Right lobe of liver (tissue), 6 donors: Measurements from ENCODE around the gene APBB1IP. TPM values are rescaled to one million over a fixed set of nuclear protein-coding genes. Genes with fewer than 3 reads are reported as not detected.

Experiments used
- ATAC-seq, 4 donors: fragments of 200-7000 bp; cut with Tn5 transposase; one replicate each; pipeline ENCODE4 v1.9.1; 2020; ENCODE audit warnings: mild to moderate bottlenecking in 4 of 4, moderate library complexity in 4 of 4
- DNase-seq, 3 donors: peaks; one replicate each; pipeline ENCODE4 v3.0.0-alpha.2; 2020
- H3K27ac ChIP-seq, 3 donors: fragments of 200-600 bp; one replicate each; pipeline ENCODE4 v1.8.0; 2022
- H3K27me3 ChIP-seq, 2 donors: fragments of 200-600 bp; one replicate each; pipeline ENCODE4 v1.8.0; 2022
- H3K36me3 ChIP-seq, 4 donors: fragments of 200-600 bp; sonication (generic) in 1 of 4; one replicate each; pipeline versions ENCODE4 v1.5.1 to v1.8.0; 2017 to 2022; ENCODE audit warnings: control low read depth in 1 of 4
- H3K4me1 ChIP-seq, 4 donors: fragments of 200-600 bp; sonication (generic) in 1 of 4; one replicate each; pipeline versions ENCODE4 v1.5.1 to v1.8.0; 2017 to 2022; ENCODE audit warnings: control low read depth in 1 of 4
- H3K4me3 ChIP-seq, 3 donors: fragments of 200-600 bp; one replicate each; pipeline ENCODE4 v1.8.0; 2022
- H3K9me3 ChIP-seq, 4 donors: fragments of 200-600 bp; sonication (generic) in 1 of 4; one replicate each; pipeline versions ENCODE4 v1.5.1 to v1.8.0; 2017 to 2022; ENCODE audit warnings: control low read depth in 1 of 4
- POLR2A ChIP-seq: fragments of 450-650 bp; IDR thresholded peaks from one replicate; pipeline ENCODE4 v1.6.1; 2017; ENCODE audit warnings: antibody characterized with exemption, mild to moderate bottlenecking
- whole genome bisulfite sequencing: methylation state at CpG from one replicate; pipeline ENCODE4 v1.1.6; 2018; ENCODE audit warnings: low coverage, low lambda C conversion rate; ENCODE audit not compliant: insufficient coverage; ENCODE audit errors: missing lambda C conversion rate; 5-methylcytosine and 5-hydroxymethylcytosine counted together
- intact Hi-C, 2 donors: fragments of 100-400 bp; cut with DNase I; formaldehyde crosslinking; loops; one replicate each; pipeline versions ENCODE4 v1.11.2 to v1.14.1; 2022
- total RNA-seq, 6 experiments: library from RNA; depleted of rRNA in 2 of 6; stranded (reverse); fragments of >200 nt in 2 of 6; fragmentation: NEBNext Ultra II Directional in 3 of 6; extraction: Animal tissue kit (Norgen Biotek cat#: 25700) in 3 of 6; gene quantifications; one replicate each; pipeline versions ENCODE4 v1.1.0 to v1.2.4, GENCODE V29; 2016 to 2023
- TF ChIP-seq, protein P1 (sequence below), 4 donors: fragments of 200-600 bp in 3 of 4; fragments of 450-650 bp in 1 of 4; IDR thresholded peaks; one replicate each; pipeline versions ENCODE4 v1.5.1 to v1.8.0; 2016 to 2022; ENCODE audit warnings: antibody characterized with exemption in 4 of 4, mild to moderate bottlenecking in 2 of 4
- donor health status: DM: no; HTN: yes; CAD: no.
- donor health status: DM: no; HTN: no; CAD: no.
- donor health status: DM: no; HTN: no; CAD: no.
- donor health status: DM: no; HTN: yes; CAD: no.
- donor health status: DM: no; HTN: yes; CAD: no.

Gene APBB1IP
- total RNA-seq, 6 experiments from 2014 or later = 13.0 to 50.7 (median 16.5) TPM

DNA sequence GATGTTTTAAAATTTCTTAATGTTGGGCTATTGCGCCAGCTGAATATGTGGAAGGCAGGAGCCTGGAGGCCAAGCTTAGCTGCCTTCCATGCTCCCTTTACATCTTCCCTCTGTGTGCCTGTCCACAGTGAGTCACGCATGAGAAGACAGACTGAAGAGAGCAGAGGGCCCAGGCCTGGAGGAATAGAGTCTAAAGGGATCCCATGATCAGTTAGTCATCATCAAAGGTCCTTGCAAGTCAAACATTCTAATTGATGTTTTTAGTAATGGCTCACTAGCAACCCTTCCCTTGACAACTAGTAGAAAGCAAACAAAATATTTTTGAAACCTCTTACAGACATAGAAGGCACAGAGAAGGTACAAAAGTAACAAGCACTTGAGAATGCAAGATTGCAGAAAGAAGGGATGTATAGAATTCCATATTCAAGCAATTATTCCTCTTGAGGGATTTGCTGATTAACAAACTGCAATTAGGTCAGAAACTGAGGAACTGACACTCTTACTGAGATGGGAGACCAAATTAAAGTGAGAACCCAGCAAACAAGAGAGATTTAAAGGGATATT, 30.7 kb upstream of the APBB1IP start:
- peak in 1 of 4 donors; percentile 79 for ATAC-seq
- DNase-seq = no peak
- 86% methylated on average over 2 of the region's 2 CpGs for WGBS

DNA sequence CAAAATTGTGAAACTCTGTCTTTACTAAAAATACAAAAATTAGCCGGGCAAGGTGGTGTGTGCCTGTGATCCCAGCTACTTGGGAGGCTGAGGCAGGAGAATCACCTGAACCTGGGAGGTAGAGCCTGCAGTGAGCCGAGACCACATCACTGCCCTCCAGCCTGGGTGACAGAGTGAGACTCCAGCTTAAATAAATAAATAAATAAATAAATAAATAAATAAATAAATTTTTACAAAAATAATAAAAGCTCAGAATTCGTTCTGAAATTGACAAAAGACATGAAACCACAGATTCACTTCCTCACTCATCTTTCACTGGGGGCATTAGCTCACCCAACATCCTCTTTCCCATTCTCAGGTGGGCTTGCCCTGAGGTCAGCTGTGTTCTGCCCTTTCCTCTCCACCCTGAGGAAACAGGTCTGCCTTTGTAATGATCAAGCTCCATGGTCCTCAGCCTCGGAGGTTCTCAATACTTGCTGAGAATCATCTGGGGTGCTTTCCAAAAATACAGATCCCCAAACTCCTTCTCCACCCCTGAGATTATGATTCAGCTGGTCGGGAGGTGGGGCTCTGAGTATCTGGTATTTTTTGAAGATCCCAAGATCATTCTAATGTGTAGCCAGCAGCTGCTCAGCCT, 29.2 kb upstream of the APBB1IP start:
- WGBS = 65% methylated on average over 5 of the region's 5 CpGs
- ATAC-seq = no peak
- no peaks in the 10 kb centered on the region for H3K36me3 ChIP-seq

More for the DNA sequence above, 30.7 kb upstream of the APBB1IP start:
- H3K27me3 ChIP-seq = no peaks in the 10 kb centered on the region
- H3K27ac ChIP-seq = no peak overlapping the region
- H3K36me3 ChIP-seq = no peaks in the 10 kb centered on the region
- intact Hi-C loops = no loop called here
- TF ChIP-seq, protein P1, sequence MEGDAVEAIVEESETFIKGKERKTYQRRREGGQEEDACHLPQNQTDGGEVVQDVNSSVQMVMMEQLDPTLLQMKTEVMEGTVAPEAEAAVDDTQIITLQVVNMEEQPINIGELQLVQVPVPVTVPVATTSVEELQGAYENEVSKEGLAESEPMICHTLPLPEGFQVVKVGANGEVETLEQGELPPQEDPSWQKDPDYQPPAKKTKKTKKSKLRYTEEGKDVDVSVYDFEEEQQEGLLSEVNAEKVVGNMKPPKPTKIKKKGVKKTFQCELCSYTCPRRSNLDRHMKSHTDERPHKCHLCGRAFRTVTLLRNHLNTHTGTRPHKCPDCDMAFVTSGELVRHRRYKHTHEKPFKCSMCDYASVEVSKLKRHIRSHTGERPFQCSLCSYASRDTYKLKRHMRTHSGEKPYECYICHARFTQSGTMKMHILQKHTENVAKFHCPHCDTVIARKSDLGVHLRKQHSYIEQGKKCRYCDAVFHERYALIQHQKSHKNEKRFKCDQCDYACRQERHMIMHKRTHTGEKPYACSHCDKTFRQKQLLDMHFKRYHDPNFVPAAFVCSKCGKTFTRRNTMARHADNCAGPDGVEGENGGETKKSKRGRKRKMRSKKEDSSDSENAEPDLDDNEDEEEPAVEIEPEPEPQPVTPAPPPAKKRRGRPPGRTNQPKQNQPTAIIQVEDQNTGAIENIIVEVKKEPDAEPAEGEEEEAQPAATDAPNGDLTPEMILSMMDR (IDR thresholded peaks at IDR 0.05) = no peak
- TF ChIP-seq POLR2A = no peak
- no peaks in the 10 kb centered on the region for H3K4me1 ChIP-seq
- no peaks in the 10 kb centered on the region for H3K9me3 ChIP-seq
- no peak overlapping the region for H3K4me3 ChIP-seq

DNA sequence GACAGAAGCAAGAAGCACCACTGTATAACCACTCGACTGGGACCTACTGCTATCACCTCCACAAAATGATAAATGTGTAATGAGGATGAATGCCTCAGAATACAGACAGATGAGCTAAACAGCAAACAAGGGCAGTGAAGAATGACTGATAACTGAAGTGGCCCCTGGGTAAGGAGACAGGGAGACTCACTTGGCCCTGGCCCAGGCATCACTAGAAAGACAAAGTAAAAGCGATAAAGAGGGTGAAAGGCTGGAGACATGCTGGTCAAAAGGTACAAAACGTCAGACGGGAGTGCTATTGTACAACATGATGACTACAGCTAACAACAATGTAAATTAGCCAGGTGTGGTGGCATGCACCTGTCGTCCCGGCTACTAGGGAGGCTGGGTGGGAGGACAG, 27.8 kb upstream of the APBB1IP start:
- DNase-seq = no peak
- 51% methylated on average over 5 of the region's 6 CpGs for WGBS
- intact Hi-C loops = no loop called here

More for the DNA sequence above, 29.2 kb upstream of the APBB1IP start:
- Histone ChIP-seq H3K4me1 (no peaks in the 10 kb centered on the region), H3K4me3 (no peak overlapping the region), H3K9me3 (no peaks in the 10 kb centered on the region), H3K27ac (no peak overlapping the region), H3K27me3 (no peaks in the 10 kb centered on the region)
- DNase-seq = no peak
- intact Hi-C loops = no loop called here
- no peak for TF ChIP-seq POLR2A
- TF ChIP-seq, protein P1 (IDR thresholded peaks at IDR 0.05) = no peak

DNA sequence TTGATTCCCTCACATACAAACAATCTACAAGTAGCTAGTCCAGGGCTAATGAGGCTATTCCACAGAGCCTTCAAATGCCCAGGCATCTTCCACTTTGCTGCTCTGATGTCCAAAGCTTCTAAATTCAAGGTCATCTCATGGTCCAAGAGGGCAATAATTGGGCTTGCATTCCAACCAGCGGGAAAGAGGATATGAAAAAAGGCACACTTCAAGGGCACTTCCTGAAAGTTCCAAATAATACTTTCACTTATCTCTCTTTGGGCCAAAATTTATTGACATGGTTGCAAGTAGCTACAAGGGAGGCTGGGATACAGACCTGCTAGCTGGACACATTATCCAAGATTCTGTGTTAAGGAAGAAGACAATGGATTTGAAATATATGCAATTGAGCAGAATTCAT, 25.2 kb upstream of the APBB1IP start:
- 44% methylated on average over 1 of the region's 1 CpG for WGBS
- H3K9me3 ChIP-seq = no peaks in the 10 kb centered on the region
- TF ChIP-seq, protein P1 (IDR thresholded peaks at IDR 0.05) = no peak
- no peak for TF ChIP-seq POLR2A
- no peak overlapping the region for H3K4me3 ChIP-seq
- intact Hi-C loops = no loop called here
- no peaks in the 10 kb centered on the region for H3K4me1 ChIP-seq
- no peak overlapping the region for H3K27ac ChIP-seq
- H3K27me3 ChIP-seq = no peaks in the 10 kb centered on the region
- ATAC-seq (no peak), DNase-seq (no peak)
- H3K36me3 ChIP-seq = no peaks in the 10 kb centered on the region

More for the DNA sequence above, 27.8 kb upstream of the APBB1IP start:
- H3K4me3 ChIP-seq = no peak overlapping the region
- no peaks in the 10 kb centered on the region for H3K9me3 ChIP-seq
- no peak for TF ChIP-seq POLR2A
- TF ChIP-seq, protein P1 (IDR thresholded peaks at IDR 0.05) = no peak
- H3K27ac ChIP-seq = no peak overlapping the region
- H3K4me1 ChIP-seq = no peaks in the 10 kb centered on the region
- H3K36me3 ChIP-seq = no peaks in the 10 kb centered on the region
- no peak for ATAC-seq
- H3K27me3 ChIP-seq = no peaks in the 10 kb centered on the region
